HG02571 (cell line): ENCODE results near the gene PIP5KL1.

ENCODE experiments used
- ATAC-seq: cut with Tn5 transposase; IDR thresholded peaks from one replicate; pipeline ENCODE4 v1.9.1; 2021; ENCODE audit warnings: mild to moderate bottlenecking, moderate library complexity; ENCODE audit not compliant: unreplicated experiment

Gene PIP5KL1

DNA sequence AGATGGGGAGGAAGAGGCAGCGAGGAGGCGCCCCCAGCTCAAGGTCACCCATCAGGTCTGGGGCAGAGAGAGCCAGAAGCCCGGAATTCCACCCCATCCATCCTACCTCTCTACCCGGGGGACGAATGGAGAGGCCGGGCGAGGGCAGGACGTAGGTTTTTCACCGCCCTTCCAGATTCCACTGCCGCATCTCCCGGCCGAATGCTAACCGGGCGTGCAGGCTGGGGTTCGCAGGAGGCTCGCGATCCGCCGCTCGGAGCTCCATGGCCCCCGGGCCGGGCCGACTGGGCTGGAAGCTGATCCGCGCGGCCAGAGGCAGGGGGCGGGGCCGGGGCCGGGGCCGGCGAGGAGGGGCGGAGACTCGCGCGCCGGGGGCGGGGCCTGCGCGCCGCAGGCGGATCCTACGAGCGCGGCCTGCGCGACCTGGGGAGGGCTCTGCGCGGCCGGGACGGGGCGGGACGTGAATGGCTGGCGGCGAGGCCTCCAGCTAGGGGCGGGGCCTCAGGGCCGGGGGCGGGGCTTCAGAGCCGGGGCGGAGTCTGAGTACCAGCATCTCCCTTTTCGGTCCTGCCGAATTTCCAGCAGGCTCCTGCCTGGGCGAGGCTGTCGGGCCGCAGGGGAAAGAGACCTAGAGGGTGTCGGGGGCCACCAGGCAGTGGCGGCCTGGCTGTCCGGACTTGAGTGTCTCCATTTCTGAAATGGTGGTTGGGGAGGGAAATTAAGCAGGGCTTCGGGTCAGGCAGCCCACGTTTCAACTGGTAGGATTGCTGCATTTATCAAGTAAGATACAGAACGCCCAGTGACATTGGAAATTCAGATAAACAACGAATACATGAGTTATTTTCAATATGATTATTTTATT is 13.6 kb downstream of the PIP5KL1 start, which contains the start of gene ST6GALNAC4:
Gene ST6GALNAC4 (minus strand): TSS at position 322 of the 862 bp plus-strand sequence. CDS start 622 bp downstream, outside the sequence.
- ATAC-seq = peak; percentile 65

DNA sequence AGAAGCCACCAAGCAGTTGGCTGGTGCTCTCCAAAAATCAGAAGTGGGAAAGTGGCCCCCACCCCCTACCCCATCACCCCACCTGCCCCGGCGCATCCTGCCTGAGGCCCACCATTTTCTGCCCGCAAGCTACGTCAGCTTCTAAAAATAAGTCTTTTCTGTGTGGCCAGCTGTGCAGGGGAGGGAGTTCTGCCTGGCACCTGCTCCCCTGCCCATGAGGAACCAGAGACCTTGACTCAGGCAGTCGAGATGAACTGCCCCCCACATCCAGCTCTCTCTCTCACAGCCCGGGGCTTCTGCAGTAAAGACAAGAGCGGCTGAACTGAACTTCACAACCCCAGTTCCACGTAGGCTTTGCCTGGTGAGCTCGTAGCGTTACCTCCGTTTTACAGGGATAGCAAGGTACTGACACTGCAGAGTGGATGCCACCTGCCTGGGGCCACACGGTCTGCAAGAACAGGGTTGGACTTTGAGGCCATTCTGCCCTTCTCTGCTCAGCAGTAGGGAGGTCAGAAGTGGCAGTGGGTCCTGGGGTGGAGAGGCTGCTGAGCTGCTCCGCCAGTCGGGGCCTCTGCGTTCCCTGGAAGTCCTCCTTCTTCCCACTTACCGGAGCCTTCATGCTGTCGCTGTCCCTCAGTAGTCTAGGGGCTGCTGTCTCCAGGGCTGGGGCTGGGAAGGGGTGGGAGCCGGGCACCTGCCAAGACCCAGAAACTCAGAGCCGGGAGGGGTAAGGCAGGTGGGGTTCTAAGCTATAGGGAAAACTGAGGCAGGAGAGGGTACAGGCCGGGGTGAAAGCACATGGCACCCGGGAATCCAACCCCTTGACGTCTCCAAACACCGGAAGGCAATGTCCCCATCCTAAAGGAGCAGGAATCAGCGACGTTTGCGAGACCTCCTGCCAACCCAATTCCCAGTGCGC is 14.5 kb downstream of the PIP5KL1 start:
- ATAC-seq = no peak

DNA sequence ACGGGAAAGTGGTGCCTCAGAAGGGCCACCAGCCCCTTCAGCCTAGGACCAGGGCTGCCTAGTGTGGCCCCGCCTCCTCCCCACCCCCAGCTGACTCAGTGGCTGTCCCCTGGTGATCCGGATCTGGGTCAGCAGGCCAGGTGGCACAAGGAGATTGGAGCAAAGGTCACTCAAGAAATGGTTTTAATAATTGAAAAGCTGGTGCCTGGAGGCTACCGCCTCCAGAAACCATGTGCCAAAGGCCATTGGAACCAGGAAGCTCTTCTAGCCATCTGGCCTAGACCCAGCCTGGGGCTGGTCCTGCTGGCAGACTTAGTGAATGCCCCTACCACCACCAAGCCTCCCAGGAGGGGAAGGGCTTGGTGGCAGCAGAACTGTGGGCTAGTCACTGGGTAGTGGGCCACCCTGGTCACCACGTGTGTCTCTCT is 15.2 kb downstream of the PIP5KL1 start:
- no peak for ATAC-seq

DNA sequence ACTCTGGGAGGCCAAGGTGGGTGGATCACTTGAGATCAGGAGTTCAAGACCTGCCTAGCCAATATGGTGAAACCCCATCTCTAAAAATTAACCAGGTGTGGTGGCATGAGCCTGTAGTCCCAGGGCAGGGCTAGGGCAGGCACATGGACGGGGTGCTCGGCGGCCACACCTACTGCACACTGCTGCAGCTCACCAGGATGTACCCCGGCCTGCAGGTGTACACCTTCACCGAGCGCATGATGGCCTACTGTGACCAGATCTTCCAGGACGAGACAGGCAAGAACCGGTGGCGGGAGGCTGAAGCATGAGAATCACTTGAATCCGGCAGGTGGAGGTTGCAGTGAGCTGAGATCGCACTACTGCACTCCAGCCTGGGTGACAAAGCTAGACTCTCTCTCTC is 16.9 kb downstream of the PIP5KL1 start:
- ATAC-seq = no peak

DNA sequence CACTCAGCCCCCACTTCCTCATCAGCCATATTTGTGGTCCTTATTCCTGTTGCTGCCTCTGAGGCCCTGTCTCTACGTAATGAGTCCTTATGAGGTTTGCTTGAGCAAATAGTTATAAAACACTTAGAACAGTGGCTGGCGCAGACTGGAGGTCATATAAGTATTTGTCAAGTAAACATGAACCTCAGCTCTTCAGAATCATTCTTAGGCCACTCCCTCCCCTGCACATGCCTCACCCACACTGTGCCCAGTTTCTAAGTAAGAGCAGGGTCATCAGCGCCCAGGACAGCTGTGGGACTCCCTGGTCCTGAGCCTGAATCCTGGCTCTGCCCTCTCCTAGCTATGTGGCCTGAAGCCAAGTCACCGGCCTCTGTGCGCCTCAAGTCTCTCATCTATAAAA is 17.7 kb downstream of the PIP5KL1 start:
- ATAC-seq = no peak

DNA sequence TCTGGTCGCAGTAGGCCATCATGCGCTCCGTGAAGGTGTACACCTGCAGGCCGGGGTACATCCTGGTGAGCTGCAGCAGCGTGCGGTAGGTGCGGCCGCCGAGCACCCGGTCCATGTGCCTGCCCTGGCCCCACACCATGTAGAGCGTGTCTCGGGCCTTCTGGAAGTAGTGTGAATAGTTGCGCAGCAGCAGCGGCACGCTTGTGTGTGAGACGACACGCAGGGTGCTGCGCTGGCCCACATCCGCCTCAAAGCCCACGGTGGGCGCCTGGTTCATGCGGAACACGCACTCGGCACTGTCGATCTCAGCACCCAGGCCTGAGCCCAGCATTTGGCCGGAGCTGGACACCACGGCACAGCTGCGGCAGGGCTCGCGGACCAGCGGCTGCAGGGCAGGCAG is 18.3 kb downstream of the PIP5KL1 start:
- no peak for ATAC-seq

DNA sequence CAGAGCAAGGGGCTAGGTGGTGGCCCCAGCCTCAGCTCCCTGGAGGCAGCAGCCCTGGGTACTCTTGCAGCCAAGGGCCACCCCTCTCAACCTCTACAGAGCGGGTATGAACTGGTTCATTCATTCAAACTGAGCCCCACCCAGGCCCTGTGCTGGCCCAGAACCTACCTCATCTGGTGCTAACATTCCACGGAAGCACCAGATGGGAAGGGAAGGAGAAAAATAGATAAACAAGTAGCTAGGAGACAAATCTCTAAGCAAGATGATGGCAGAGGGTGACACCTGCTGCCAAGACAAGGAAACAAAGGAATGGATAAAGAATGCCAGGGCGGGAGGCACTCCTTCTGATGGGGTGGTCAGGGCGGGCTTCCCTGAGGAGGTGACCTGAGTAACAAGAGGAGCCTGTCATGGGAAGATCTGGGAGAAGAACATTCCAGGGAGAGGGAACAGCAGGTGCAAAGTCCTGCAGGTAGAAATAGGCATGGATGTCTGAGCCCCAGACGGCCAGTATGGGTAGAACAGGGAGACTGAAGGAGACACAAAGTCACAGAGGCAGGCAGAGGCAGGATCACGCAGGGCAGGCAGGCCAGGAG is 19.9 kb downstream of the PIP5KL1 start:
- no peak for ATAC-seq

DNA sequence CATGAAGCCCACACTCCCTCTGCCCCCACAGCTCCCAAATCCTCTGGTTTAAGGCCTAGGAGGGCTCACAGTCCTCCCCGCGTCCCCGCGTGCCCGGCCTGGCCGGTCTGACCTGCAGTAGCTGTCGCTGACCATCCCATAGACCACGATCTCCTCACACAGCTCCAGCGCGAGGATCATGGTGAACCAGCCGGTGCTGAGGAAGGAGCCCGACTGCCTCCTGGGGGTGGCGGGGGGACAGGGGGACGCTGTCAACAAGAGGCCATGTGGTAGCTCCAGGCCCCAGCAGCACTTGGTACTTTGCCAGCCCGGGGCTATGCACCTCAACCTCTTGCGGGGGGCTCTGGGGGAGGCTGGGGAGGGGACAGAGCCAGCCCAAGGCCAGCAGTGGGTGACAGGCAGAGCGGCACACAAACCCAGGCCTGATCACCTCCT is 20.7 kb downstream of the PIP5KL1 start:
- no peak for ATAC-seq

DNA sequence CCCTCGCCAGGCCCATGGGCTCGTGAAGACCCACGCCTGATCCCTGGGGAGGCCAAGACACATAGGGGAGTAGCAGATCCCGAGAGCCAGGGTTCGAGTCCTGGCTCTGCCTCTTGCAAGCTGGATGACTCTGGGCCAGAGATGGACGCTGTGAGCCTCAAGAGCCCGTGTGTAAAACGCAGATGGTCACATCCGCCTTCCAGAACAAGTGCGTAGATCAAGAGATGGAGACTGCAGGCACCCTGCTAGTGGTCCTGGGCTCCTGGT is 22.0 kb downstream of the PIP5KL1 start:
- no peak for ATAC-seq

DNA sequence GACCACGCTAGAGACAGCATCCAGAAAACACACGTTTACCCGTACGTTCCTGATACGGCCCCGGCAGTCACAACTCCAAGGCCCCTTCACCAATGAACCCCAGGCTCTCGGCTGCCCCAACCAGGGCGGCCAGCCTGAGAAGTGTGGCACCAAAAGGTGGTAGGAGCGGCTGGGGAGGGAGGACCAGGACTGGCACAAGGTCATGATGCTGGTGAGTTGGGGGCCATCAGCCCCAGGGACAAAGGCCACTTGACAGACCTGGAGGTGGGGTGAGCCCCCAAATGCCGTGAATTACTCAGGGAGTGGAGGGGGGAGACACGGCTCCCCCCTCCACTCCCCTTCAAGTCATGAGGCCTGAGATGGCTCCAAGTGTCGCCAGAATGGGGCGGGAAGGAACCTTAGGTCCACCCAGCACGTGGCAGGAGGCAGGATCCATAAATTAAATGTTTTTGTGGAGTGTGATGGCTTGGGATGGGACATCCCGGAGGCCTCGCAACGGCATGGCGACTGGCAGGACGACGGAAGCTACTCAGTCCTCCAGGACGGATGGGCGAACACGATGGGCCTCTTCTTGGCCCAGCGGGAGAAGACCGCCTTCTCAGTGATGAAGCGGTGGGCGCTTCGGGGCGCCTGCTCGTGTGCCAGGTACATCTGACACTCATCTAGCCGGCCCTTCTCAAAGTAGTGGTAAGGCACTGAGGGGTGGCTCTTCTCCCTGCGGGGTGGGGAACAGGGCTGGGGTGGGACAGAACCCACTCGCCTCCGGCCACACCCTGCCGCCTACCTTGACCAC is 22.5 kb downstream of the PIP5KL1 start:
- ATAC-seq = no peak

DNA sequence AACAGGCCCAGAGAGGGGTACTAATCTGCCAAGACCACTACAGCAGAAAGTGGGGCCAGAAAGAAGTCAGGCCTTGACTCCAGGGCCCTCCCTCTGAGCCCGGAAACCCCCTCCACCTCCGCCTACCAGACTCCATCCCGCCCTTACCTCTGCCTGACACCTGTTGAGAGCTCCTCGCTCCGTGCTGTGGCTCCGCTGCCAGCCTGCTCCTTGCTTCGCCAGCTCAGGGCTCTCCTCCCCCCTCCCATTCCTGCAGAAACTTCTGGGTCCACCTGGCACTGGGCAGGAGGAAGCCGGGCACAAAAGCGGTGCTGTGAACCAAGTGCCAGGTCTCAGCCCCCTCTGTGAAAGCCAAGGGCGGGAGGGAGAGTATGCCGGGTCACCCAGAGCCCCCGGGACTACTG is 24.8 kb downstream of the PIP5KL1 start:
- no peak for ATAC-seq

DNA sequence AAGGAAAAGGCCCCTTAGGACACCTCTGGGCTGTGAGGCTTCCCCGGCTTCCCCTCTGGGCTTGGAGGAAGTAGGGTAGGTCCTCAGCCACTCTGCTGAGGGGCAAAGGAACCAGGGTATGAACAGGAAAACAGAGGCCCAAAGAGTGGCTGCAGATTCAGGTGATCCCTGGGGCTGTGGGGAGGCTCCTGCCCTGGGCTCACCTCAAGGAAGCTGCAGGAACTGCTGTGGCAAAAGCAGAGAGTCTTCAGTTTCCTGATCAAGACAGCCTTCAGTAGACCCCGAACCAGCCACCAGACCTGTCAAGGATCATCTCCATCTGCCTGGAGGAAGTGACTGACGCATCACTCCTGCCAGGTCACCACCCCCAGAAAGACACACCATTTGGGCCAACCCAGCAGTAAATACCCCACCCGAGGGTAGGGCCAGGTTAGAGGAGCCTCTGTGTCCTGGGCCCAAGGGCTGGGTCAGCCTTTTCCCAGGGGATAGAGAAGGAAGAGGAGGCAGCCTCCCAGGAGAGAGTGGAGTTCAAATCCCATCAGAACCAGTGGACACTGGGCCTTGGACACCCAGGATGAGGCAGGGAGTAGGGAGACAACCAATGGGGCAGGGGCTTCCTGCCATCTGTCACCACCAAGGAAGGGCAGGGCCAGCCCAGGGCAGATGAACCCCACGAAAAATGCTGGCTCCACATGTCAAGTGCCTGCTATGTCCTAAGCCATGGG is 25.4 kb downstream of the PIP5KL1 start:
- ATAC-seq = no peak

DNA sequence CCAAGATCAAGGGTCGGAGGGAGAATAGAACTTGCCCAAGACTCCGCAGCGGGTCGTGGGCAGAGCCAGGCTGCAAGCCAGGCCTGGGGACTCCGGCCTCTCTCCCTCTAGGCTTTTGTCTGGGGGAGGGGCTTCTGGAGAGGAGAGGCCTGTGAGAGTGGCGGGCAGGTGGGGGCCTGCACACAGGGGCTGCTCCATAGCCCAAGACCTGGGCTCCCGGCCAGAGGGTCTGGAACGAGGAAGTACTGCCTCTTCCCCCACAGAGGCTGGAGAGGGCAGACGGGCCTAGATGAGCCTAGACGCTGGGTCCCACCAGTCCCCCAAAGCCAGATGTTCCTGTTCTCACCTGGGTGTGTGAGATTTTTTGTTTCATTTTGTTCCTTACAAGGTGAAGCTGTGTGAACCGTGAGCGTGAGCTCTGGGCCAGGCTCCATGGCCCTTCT is 26.0 kb downstream of the PIP5KL1 start:
- no peak for ATAC-seq

DNA sequence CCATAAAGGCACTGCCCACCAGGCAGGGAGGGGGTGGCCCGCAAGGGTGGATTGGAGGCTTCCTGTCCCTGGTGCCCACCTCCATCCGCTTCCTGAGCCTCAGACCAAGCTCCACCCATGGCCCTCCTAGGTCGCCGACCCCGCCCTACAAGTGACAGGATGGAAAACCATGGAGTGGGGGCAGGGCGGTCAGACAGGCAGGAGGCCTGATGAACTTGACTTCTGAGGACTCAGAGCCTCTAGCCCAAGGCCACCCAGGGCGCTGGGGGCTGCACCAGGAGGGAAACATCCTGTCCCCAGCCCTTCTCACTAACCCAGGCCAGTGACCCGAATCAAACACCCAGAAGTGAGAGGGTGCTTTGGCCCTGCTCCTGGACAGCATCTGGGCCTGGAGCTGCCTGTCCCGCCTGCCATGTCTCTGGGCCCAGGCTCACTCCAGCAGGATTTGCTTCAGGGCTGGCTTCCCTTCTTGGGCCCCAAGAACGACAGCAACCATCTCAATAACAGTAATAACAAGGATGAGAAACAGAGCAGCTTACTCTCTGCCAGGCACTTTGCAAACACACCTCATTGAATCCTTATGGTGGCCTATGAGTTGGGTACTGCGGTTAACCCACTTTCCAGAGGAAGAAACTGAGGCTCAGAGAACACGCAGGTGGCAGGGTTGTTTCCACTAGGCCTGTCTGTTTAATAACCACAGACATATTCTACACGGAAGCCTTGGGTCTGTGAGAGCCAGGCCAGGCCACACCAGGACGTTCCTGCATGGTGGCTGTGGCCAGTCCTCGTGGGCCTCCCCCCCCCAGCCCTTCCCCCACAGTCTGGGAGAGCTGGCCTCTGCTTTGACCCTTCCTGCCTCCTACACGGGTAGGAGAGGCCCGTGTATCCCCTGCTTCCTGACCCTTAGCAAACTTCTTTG is 26.8 kb downstream of the PIP5KL1 start:
- ATAC-seq = no peak

DNA sequence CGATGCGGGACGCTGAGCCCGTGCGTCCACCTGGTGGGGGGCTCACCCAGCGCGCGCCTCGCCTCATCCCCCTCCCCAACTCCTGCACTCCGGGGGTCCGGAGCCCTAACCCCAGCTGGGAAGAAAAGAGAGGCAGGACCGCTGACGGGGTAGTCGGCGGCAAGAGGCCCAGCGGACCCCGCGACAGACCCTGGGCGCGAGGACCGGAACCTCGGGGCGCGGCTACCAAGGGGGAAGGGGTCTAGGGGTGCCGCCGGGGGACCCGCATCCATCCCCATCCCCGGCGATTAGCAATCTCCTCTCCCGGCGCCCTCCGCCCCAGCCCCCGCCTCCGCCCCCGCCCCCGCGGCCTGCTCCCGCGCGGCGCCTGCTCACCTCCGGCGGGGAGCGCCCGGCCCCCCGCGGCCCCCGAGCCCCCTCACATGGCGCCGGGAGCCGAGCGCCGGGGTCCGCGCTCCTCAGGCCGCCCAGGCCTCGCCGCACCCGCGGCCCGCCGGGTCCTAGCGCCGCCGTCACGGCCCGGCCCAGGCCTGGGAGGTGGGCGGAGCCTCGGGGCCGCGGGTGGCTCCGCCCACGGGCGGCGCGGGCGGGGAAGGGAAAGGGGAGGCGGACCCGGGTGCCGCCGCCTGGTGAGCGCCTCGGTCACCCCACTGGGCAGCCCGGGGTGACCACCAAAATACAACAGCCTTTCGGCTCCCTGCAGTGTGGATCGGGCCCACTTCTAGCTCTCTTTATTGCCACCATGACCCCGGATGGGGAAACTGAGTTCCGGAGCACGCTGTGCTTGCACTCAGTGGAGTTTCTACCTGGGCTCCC is 31.2 kb downstream of the PIP5KL1 start, which contains the start of gene ST6GALNAC6:
Gene ST6GALNAC6 (minus strand): TSS at position 476 of the 816 bp plus-strand sequence. CDS start 1,622 bp downstream, outside the sequence.
- ATAC-seq = peak; percentile 43

DNA sequence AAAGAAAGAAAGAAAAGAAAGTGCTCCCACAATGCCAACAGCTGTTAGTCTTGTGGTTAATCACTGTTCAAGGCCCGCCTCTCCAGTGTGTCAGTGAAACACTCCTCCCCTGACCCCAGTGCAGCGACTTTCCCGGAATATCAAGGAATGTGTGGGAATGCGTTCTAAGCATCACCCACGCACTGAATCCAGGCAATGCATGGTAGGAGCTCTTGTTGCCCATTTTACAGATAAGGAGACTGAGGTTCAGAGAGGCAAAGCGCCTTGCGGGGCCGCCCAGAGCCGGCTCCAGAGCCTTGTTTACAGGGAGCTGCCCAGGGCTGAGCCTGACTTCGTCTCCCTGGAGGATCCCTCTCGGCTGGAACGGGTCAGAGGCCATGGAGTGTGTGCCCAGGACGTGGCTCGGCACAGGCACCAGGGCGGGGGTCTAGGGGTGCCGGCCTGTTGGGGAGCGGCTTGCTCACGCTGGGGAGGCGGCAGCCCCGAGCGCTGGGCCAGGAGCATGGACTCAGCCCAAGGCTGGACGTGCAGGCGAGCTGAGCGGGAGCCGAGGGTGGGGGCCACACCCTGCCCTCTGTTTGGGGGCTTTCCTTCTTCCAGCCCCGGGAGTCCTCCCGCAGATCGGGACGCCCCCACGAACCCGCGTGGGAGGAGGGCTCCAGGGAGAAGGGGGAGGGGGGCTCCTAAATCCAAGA is 32.0 kb downstream of the PIP5KL1 start:
- ATAC-seq = no peak

DNA sequence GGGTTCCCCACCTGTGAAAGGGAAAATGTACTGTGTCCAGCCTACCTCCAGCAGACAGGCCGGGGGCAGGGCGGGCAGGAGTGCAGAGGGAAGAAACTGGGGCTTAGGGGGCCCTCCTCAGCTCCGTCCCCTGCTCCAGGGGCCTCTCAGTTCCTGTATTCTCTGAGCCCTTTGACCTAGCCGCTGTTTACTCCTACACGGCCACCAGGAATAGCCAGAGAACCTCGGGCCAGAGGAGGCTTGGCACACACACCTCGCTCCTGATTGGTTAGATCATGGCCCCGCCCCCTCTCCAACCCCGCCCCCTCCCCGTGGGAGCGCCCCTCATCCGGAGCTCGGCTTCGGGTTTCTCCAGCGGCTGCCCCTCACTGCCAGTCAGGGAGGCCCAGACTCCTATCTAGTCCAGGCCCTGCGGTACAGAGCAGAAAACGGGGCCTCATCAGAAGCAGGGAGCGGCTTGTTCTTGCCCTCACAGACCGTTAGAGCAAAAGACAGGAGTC is 33.3 kb downstream of the PIP5KL1 start:
- no peak for ATAC-seq
